H9 (cell line): ENCODE measurements around the gene PITPNB. TPM values are rescaled to one million over a fixed set of nuclear protein-coding genes. Genes with fewer than 3 reads are reported as not detected.

ENCODE experiments used
- DNase-seq: peaks from one replicate; pipeline ENCODE4 v3.0.0-alpha.2; 2017
- H2AFZ ChIP-seq: one replicate; pipeline ENCODE4 v1.6.1; 2013; ENCODE audit warnings: mild to moderate bottlenecking, low read length, control low read depth, moderate library complexity
- H2AK5ac ChIP-seq: 2 replicates; pipeline ENCODE4 v1.6.1; 2013; ENCODE audit warnings: low read length, control low read depth, mixed read lengths; ENCODE audit not compliant: insufficient read length
- H2BK120ac ChIP-seq: one replicate; pipeline ENCODE4 v1.6.1; 2013; ENCODE audit warnings: low read depth, mild to moderate bottlenecking, low read length, control low read depth, inconsistent platforms; ENCODE audit not compliant: poor library complexity, severe bottlenecking
- H2BK12ac ChIP-seq: 2 replicates; pipeline ENCODE4 v1.6.1; 2013; ENCODE audit warnings: low read length, control low read depth, mixed read lengths, low read depth; ENCODE audit not compliant: insufficient read length
- H2BK15ac ChIP-seq: 2 replicates; pipeline ENCODE4 v1.6.1; 2013; ENCODE audit warnings: low read depth, low read length, control low read depth
- H2BK20ac ChIP-seq: one replicate; pipeline ENCODE4 v1.6.1; 2013; ENCODE audit warnings: low read depth, mild to moderate bottlenecking, low read length, control low read depth, inconsistent platforms; ENCODE audit not compliant: poor library complexity, severe bottlenecking
- H2BK5ac ChIP-seq: 2 replicates; pipeline ENCODE4 v1.6.1; 2013; ENCODE audit warnings: low read length, control low read depth, mixed read lengths; ENCODE audit not compliant: insufficient read length
- H3K14ac ChIP-seq: 2 replicates; pipeline ENCODE4 v1.6.1; 2013; ENCODE audit warnings: low read length, control low read depth; ENCODE audit not compliant: insufficient read depth
- H3K18ac ChIP-seq: 2 replicates; pipeline ENCODE4 v1.6.1; 2013; ENCODE audit warnings: low read depth, mild to moderate bottlenecking, mixed read lengths, low read length, control low read depth; ENCODE audit not compliant: insufficient read length
- H3K23ac ChIP-seq: 2 replicates; pipeline ENCODE4 v1.6.1; 2013; ENCODE audit warnings: low read length, control low read depth, mixed read lengths, low read depth; ENCODE audit not compliant: insufficient read length
- H3K23me2 ChIP-seq: 2 replicates; pipeline ENCODE4 v1.6.1; 2013; ENCODE audit warnings: low read depth, mild to moderate bottlenecking, mixed read lengths, low read length, control low read depth; ENCODE audit not compliant: insufficient read length, poor library complexity, severe bottlenecking
- H3K27ac ChIP-seq: 2 replicates; pipeline ENCODE4 v1.5.1; 2013; ENCODE audit warnings: low read length, control low read depth, mixed read lengths, low read depth; ENCODE audit not compliant: insufficient read length
- H3K27me3 ChIP-seq: 2 replicates; pipeline ENCODE4 v1.6.1; 2013; ENCODE audit warnings: low read length, control low read depth, inconsistent platforms; ENCODE audit not compliant: insufficient read depth
- H3K4ac ChIP-seq: 2 replicates; pipeline ENCODE4 v1.6.1; 2013; ENCODE audit warnings: low read depth, mild to moderate bottlenecking, control low read depth, inconsistent platforms, low read length, moderate library complexity
- H3K4me1 ChIP-seq: 2 replicates; pipeline ENCODE4 v1.6.1; 2013; ENCODE audit warnings: low read length, control low read depth, inconsistent platforms; ENCODE audit not compliant: insufficient read depth
- H3K4me2 ChIP-seq: 2 replicates; pipeline ENCODE4 v1.6.1; 2013; ENCODE audit warnings: low read length, control low read depth, mixed read lengths; ENCODE audit not compliant: insufficient read length, insufficient read depth
- H3K56ac ChIP-seq: 2 replicates; pipeline ENCODE4 v1.6.1; 2013; ENCODE audit warnings: low read depth, mild to moderate bottlenecking, mixed read lengths, low read length, control low read depth; ENCODE audit not compliant: insufficient read length
- H3K79me1 ChIP-seq: 2 replicates; pipeline ENCODE4 v1.6.1; 2013; ENCODE audit warnings: low read depth, mild to moderate bottlenecking, moderate library complexity, low read length, control low read depth, inconsistent platforms; ENCODE audit not compliant: insufficient read depth, poor library complexity, severe bottlenecking
- H3K79me2 ChIP-seq: 2 replicates; pipeline ENCODE4 v1.6.1; 2013; ENCODE audit warnings: low read length, control low read depth, inconsistent platforms; ENCODE audit not compliant: insufficient read depth
- H3K9ac ChIP-seq: 2 replicates; pipeline ENCODE4 v1.6.1; 2013; ENCODE audit warnings: low read length, control low read depth, mixed read lengths; ENCODE audit not compliant: insufficient read length; ENCODE audit errors: extremely low read depth
- H3K9me3 ChIP-seq: one replicate; pipeline ENCODE4 v1.6.1; 2013; ENCODE audit warnings: low read depth, low read length, inconsistent platforms; ENCODE audit not compliant: control insufficient read depth
- H3T11ph ChIP-seq: one replicate; pipeline ENCODE4 v1.6.1; 2013; ENCODE audit warnings: mild to moderate bottlenecking, low read length, control low read depth, inconsistent platforms
- H4K20me1 ChIP-seq: one replicate; pipeline ENCODE4 v1.6.1; 2013; ENCODE audit not compliant: control insufficient read depth, insufficient read length, insufficient read depth
- H4K5ac ChIP-seq: 2 replicates; pipeline ENCODE4 v1.6.1; 2013; ENCODE audit warnings: low read depth, mild to moderate bottlenecking, mixed read lengths, low read length, control low read depth; ENCODE audit not compliant: insufficient read length
- H4K8ac ChIP-seq: replicated peaks from 2 replicates; pipeline ENCODE4 v1.6.1; 2013; ENCODE audit warnings: low read length, control low read depth, mixed read lengths, low read depth; ENCODE audit not compliant: insufficient read length
- H4K91ac ChIP-seq: 2 replicates; pipeline ENCODE4 v1.6.1; 2013; ENCODE audit warnings: low read depth, mild to moderate bottlenecking, moderate library complexity, mixed read lengths, low read length, control low read depth; ENCODE audit not compliant: insufficient read length
- H3K27ac Mint-ChIP-seq, 3 experiments: 2 replicates in 2 of 3; 3 replicates in 1 of 3; pipeline ENCODE4 v1.8.0; 2020 to 2021; ENCODE audit warnings: mixed read lengths in 3 of 3, mild to moderate bottlenecking in 1 of 3, moderate library complexity in 1 of 3
- H3K27me3 Mint-ChIP-seq: 2 replicates; pipeline ENCODE4 v1.8.0; 2021; ENCODE audit warnings: low read depth, mild to moderate bottlenecking, moderate library complexity, mixed read lengths
- H3K36me3 Mint-ChIP-seq, 3 experiments: 2 replicates in 2 of 3; 3 replicates in 1 of 3; pipeline ENCODE4 v1.8.0; 2020 to 2021; ENCODE audit warnings: low read depth in 3 of 3, mixed read lengths in 3 of 3; ENCODE audit not compliant: insufficient read depth in 1 of 3
- H3K4me1 Mint-ChIP-seq, 2 experiments: 2 replicates each; pipeline ENCODE4 v1.8.0; 2020; ENCODE audit warnings: mixed read lengths in 2 of 2
- H3K4me3 Mint-ChIP-seq, 2 experiments: 2 replicates in 1 of 2; 3 replicates in 1 of 2; pipeline ENCODE4 v1.8.0; 2020 to 2021; ENCODE audit warnings: mild to moderate bottlenecking in 2 of 2, mixed read lengths in 2 of 2, moderate library complexity in 1 of 2
- H3K9me3 Mint-ChIP-seq, 2 experiments: 2 replicates in 1 of 2; 3 replicates in 1 of 2; pipeline ENCODE4 v1.8.0; 2020; ENCODE audit warnings: mild to moderate bottlenecking in 2 of 2, mixed read lengths in 2 of 2, moderate library complexity in 1 of 2
- CTCF ChIP-seq: fragments of 200-600 bp; sonication (generic); conservative IDR thresholded peaks from 3 replicates; pipeline ENCODE4 v1.8.0; 2021; ENCODE audit warnings: antibody characterized with exemption, mild to moderate bottlenecking
- total RNA-seq: library from RNA; stranded (reverse); gene quantifications from 2 replicates; pipeline ENCODE4 v1.2.1, GENCODE V29; 2021

The PITPNB gene
- total RNA-seq, 1 experiment from 2014 or later = 106 TPM

GRCh38 chr22:27941143-27941542, 22.1 kb upstream of the PITPNB start:
- Histone ChIP-seq H2BK20ac (no peak overlapping the region), H2BK15ac (no peak overlapping the region), H3K18ac (no peak overlapping the region), H3K79me1 (no peaks in the 10 kb centered on the region), H3T11ph (no peak overlapping the region), H4K91ac (no peak overlapping the region), H3K27ac (no peak overlapping the region), H3K23me2 (no peaks in the 10 kb centered on the region), H4K5ac (no peak overlapping the region), H2BK5ac (no peak overlapping the region), H2AFZ (no peak overlapping the region), H2BK120ac (no peak overlapping the region), H4K20me1 (no peaks in the 10 kb centered on the region), H3K23ac (no peak overlapping the region), H3K27me3 (no peaks in the 10 kb centered on the region), H3K79me2 (no peaks in the 10 kb centered on the region), H3K9ac (no peak overlapping the region), H3K14ac (no peak overlapping the region), H2AK5ac (no peak overlapping the region), H3K9me3 (no peaks in the 10 kb centered on the region), H3K4me1 (no peaks in the 10 kb centered on the region), H2BK12ac (no peak overlapping the region), H3K4ac (no peak overlapping the region), H3K56ac (no peak overlapping the region), H4K8ac (no peak overlapping the region), H3K4me2 (no peak overlapping the region)
- H3K27ac Mint-ChIP-seq = no peak overlapping the region
- no peaks in the 10 kb centered on the region for H3K9me3 Mint-ChIP-seq
- no peaks in the 10 kb centered on the region for H3K27me3 Mint-ChIP-seq
- H3K36me3 Mint-ChIP-seq = peaks cover 0 to 16% (median 0%) of the 10 kb centered on the region in 3 experiments; a peak in 1 of 7 replicates
- no peak for DNase-seq
- peaks cover 0 to 3% of the 10 kb centered on the region in 2 experiments; a peak in 2 of 4 replicates for H3K4me1 Mint-ChIP-seq
- TF ChIP-seq CTCF = no peak
- H3K4me3 Mint-ChIP-seq = no peak overlapping the region
